Measurements from ENCODE around the gene GFOD2. TPM values are rescaled to one million over a fixed set of nuclear protein-coding genes. Genes with fewer than 3 reads are reported as not detected.

Gene GFOD2
- total RNA-seq, 5 donors from 2014 or later (not counting 1 experiment from before 2014, with no cell fraction given) = 8.5 to 23.2 (median 16.7) TPM

DNA sequence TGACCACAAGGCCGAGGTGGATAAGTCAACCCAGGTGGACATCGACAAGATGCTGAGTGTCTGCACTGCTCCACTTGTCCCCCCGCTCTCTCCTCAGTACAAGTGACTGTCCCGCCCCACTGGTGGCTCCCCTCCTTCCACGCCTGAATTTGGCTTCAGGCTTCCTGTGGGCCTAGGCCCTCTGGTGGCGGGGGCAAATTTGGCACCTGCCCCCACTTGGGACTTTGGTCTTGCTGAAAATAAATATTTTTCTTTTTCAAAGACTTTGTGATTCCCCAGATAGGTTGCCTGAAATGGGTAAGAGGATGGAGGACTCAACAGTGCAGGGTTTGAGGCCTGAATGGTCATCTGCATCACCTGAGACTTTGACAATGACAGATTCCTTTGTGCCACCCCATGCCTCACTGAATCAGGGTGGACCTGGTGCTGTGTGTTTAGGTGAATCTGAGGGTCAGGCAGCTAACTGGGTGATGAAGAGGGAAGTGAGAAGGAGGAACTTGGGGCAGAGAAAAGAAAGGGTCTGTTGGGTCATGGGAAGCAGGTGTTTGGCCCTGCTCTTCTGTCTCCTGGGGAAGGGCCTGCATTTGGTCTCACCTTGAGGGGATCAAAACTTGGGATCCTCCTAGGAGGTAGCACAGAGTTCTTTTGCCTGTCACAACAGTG is 50.5 kb downstream of the GFOD2 start:
- POLR2A ChIA-PET = no interaction called here
- Mint-ChIP-seq H3K27me3 (no peaks in the 10 kb centered on the region), H3K4me3 (peak overlapping the region in 2 of 3 donors; percentile 36 to 54), H3K36me3 (no peaks in the 10 kb centered on the region), H3K27ac (peak overlapping the region; percentile 39 to 66), H3K4me1 (peaks cover 11 to 35% (median 22%) of the 10 kb centered on the region in 3 donors), H3K9me3 (no peaks in the 10 kb centered on the region)
- Histone ChIP-seq H3K27me3 (replicated peaks in 1 of 2; ENCODE audit: control insufficient read depth in 2 of 2, extremely low read depth in 1 of 2, insufficient read depth in 2 of 2, low read length in 1 of 2) (no peaks in the 10 kb centered on the region), H3K27ac (ENCODE audit: low read length) (peak overlapping the region; percentile 43), H3K4me3 (ENCODE audit: control insufficient read depth in 1 of 2, extremely low read depth in 1 of 2, low read length in 1 of 2) (no peak overlapping the region), H3K4me1 (ENCODE audit: control insufficient read depth in 1 of 2, extremely low read depth in 1 of 2, insufficient read depth in 2 of 2, low read length in 2 of 2) (peaks cover 5 to 26% of the 10 kb centered on the region in 2 experiments), H3K36me3 (ENCODE audit: control insufficient read depth in 2 of 2, extremely low read depth in 1 of 2, insufficient read depth in 1 of 2, low read length in 1 of 2) (no peaks in the 10 kb centered on the region), H3K9me3 (no peaks in the 10 kb centered on the region)
- DNase-seq = peak in 7 of 35 experiments; percentile 20 to 46 (median 30)
- WGBS (ENCODE audit: insufficient coverage) = 100% methylated on average over 2 of the region's 6 CpGs
- ATAC-seq (replicated peaks in 1 of 4) = no peak
- CTCF ChIA-PET = interaction anchor here (1.1 to 2.8 kb wide), 8 partner anchors 9 to 187 kb away, joined by 3 to 15 read pairs (median 8); partner anchors contain the start of genes ATP6V0D1 (in 1 of the 2) and CARMIL2 (in 1 of the 2)

DNA sequence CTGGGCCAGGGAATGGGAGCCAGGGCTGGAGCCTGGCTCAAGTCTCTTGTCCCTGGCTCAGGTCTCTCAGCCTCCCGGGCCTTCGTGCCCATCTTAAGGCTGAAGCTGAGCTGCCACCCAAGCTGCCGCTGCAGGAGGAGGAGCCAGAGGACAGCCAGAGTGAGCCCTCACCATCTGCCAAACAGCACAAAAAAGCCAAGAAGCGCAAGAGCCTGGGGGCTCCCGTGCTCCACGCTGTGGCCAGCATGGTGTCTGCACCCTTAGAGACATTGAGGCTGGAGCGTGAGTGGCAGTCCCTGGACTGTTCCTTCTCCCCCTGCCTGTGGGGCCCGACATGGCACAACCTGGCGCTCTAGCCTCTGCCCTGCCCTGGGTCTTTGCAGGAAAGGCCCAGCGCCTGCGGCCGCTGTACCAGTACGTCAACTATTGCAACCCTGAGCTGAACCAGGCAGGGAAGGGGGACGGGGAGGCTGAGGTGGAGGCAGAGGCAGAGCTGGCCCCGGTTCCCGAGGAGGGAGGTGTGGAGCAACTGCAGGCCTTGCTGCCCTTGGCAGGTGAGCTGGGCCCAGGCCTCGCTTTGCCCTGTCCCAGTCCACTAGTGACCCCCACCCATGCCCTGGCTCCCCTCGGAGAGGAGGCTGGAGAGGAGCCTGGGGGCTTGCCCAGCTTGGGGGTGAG is 51.2 kb downstream of the GFOD2 start:
- DNase-seq = peak; percentile 62 to 89 (median 80)
- Histone ChIP-seq H3K27me3 (replicated peaks in 1 of 2; ENCODE audit: control insufficient read depth in 2 of 2, extremely low read depth in 1 of 2, insufficient read depth in 2 of 2, low read length in 1 of 2) (no peaks in the 10 kb centered on the region), H3K4me3 (ENCODE audit: control insufficient read depth in 1 of 2, extremely low read depth in 1 of 2, low read length in 1 of 2) (peak overlapping the region; percentile 63 to 64), H3K27ac (ENCODE audit: low read length) (peak overlapping the region; percentile 43), H3K4me1 (ENCODE audit: control insufficient read depth in 1 of 2, extremely low read depth in 1 of 2, insufficient read depth in 2 of 2, low read length in 2 of 2) (peaks cover 5 to 26% of the 10 kb centered on the region in 2 experiments), H3K9me3 (no peaks in the 10 kb centered on the region), H3K36me3 (ENCODE audit: control insufficient read depth in 2 of 2, extremely low read depth in 1 of 2, insufficient read depth in 1 of 2, low read length in 1 of 2) (no peaks in the 10 kb centered on the region)
- Mint-ChIP-seq H3K4me1 (peaks cover 11 to 36% (median 22%) of the 10 kb centered on the region in 3 donors), H3K9me3 (no peaks in the 10 kb centered on the region), H3K27ac (peak overlapping the region; percentile 63 to 72), H3K27me3 (no peaks in the 10 kb centered on the region), H3K4me3 (peak overlapping the region; percentile 79 to 87 (median 84)), H3K36me3 (no peaks in the 10 kb centered on the region)
- peak; percentile 86 to 90 (median 87) for ATAC-seq (replicated peaks in 1 of 4)
- POLR2A ChIA-PET = interaction anchor here in 1 of 2 donors (0.6 kb wide), 1 partner anchor 86 kb away, joined by 4 read pairs; no protein-coding TSS in a partner anchor
- 35% methylated on average over 15 of the region's 18 CpGs for whole genome bisulfite sequencing (ENCODE audit: insufficient coverage)
- CTCF ChIA-PET = interaction anchor here (0.5 to 2.8 kb wide), 12 partner anchors 9 to 837 kb away, joined by 3 to 15 read pairs (median 4); partner anchors contain the start of genes CARMIL2 (in 2 of the 2), ATP6V0D1 (in 1 of the 2), DDX28 (in 1 of the 2) and DUS2 (in 1 of the 2)

DNA sequence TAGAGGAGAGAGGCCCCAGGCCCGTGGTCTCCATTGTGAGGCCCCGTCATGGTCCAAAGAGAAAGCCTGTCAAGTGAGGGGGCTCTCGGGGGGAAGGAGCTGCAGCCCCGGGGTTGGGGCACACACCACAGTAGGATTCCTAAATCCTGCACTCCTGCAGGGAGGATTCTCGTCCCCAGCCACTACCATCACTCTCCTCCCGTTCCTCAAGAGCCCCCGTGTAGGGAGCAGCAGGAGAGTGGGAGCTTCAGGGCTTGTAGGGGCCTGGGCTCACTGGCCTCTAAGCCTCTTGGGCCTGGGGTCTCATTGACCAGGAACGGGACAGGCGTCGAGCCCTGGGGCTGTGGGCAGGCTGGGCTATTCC is 51.7 kb downstream of the GFOD2 start:
- Histone ChIP-seq H3K4me1 (ENCODE audit: control insufficient read depth in 1 of 2, extremely low read depth in 1 of 2, insufficient read depth in 2 of 2, low read length in 2 of 2) (peaks cover 5 to 26% of the 10 kb centered on the region in 2 experiments), H3K36me3 (ENCODE audit: control insufficient read depth in 2 of 2, extremely low read depth in 1 of 2, insufficient read depth in 1 of 2, low read length in 1 of 2) (no peaks in the 10 kb centered on the region), H3K4me3 (ENCODE audit: control insufficient read depth in 1 of 2, extremely low read depth in 1 of 2, low read length in 1 of 2) (peak overlapping the region; percentile 63 to 64), H3K9me3 (no peaks in the 10 kb centered on the region), H3K27me3 (replicated peaks in 1 of 2; ENCODE audit: control insufficient read depth in 2 of 2, extremely low read depth in 1 of 2, insufficient read depth in 2 of 2, low read length in 1 of 2) (no peaks in the 10 kb centered on the region), H3K27ac (ENCODE audit: low read length) (peak overlapping the region; percentile 43)
- Mint-ChIP-seq H3K36me3 (no peaks in the 10 kb centered on the region), H3K27ac (peak overlapping the region; percentile 57 to 73), H3K9me3 (no peaks in the 10 kb centered on the region), H3K4me1 (peaks cover 8 to 35% (median 19%) of the 10 kb centered on the region in 3 donors), H3K27me3 (no peaks in the 10 kb centered on the region), H3K4me3 (peak overlapping the region; percentile 79 to 87 (median 84))
- DNase-seq (no peak), ATAC-seq (replicated peaks in 1 of 4) (no peak)
- ChIA-PET CTCF (interaction anchor here (0.5 to 2.8 kb wide), 12 partner anchors 8 to 837 kb away, joined by 3 to 15 read pairs (median 4); partner anchors contain the start of genes CARMIL2 (in 2 of the 2), ATP6V0D1 (in 1 of the 2), DDX28 (in 1 of the 2) and DUS2 (in 1 of the 2)), POLR2A (interaction anchor here in 1 of 2 donors (0.6 kb wide), 1 partner anchor 87 kb away, joined by 4 read pairs; no protein-coding TSS in a partner anchor)
- 49% methylated on average over 6 of the region's 10 CpGs for WGBS (ENCODE audit: insufficient coverage)

DNA sequence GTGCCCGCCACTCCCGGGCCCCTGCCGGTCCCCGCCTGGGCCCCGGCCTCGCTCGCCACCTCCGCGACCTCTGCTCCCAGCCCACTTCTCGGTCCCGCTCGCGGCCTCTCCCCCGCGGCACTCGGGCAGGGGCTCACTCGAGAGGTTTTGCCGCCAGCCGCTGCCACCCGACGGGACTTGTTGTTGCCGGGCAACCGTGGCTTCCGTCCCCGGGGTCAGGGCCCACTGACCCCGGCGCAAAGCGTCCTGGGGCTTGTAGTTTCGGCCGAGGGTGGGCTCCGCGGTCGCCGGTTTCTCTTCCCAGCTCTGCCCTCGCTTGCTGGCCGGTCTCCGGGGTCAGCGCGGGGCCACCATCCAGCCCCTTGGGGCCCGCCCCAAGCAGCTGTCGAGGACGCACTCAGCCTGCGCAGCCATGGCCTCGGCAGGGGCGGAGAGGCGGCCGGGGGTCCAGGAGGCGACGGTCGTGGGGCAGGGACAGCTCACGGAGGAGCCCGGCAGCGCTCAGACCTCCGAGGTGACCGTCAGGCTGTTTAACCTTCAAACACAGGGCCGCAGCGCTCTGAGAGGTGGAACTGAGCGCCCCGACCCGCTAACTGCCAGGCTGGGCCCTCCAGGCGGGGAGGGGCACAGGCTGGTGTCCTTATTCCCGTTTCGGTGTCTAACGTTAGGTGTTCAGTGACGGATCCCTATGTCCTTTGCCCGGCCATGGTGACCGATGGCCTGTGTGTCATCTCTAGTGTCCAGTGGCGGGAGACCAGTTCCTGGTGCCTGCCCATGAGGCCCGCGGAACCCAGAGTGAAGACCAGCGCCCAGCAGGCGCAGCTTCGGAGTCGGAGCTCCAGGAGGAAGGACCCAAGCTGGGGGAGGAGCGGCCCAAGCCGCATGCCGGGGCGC is 52.3 kb downstream of the GFOD2 start, which contains the start of the genes C16orf86 and ENKD1:
TSS of gene C16orf86 (plus strand) at position 256 of the 894 bp plus-strand sequence. CDS start at position 413, 157 bp downstream.
TSS of gene ENKD1 (minus strand) at position 192 of the 894 bp plus-strand sequence. CDS start 308 bp downstream, outside the sequence.
- Histone ChIP-seq H3K9me3 (no peaks in the 10 kb centered on the region), H3K4me3 (ENCODE audit: control insufficient read depth in 1 of 2, extremely low read depth in 1 of 2, low read length in 1 of 2) (peak within 1 kb of the TSS; percentile 63 to 64), H3K27ac (ENCODE audit: low read length) (peak within 1 kb of the TSS; percentile 58), H3K27me3 (replicated peaks in 1 of 2; ENCODE audit: control insufficient read depth in 2 of 2, extremely low read depth in 1 of 2, insufficient read depth in 2 of 2, low read length in 1 of 2) (no peaks in the 10 kb centered on the region), H3K36me3 (ENCODE audit: control insufficient read depth in 2 of 2, extremely low read depth in 1 of 2, insufficient read depth in 1 of 2, low read length in 1 of 2) (no peaks in the 10 kb centered on the region), H3K4me1 (ENCODE audit: control insufficient read depth in 1 of 2, extremely low read depth in 1 of 2, insufficient read depth in 2 of 2, low read length in 2 of 2) (peaks cover 5 to 31% of the 10 kb centered on the region in 2 experiments)
- 8% methylated on average over 72 of the region's 78 CpGs for WGBS (ENCODE audit: insufficient coverage)
- H3K27ac Mint-ChIP-seq = peak within 1 kb of the TSS; percentile 57 to 73
- peaks cover 8 to 36% (median 19%) of the 10 kb centered on the region in 3 donors for H3K4me1 Mint-ChIP-seq
- no peaks in the 10 kb centered on the region for H3K27me3 Mint-ChIP-seq
- ATAC-seq (replicated peaks in 1 of 4) (peak; percentile 73 to 78 (median 75)), DNase-seq (peak; percentile 60 to 89 (median 78))
- CTCF ChIA-PET = interaction anchor here (0.5 to 2.8 kb wide), 12 partner anchors 8 to 836 kb away, joined by 3 to 15 read pairs (median 4); partner anchors contain the start of genes CARMIL2 (in 1 of the 2), DDX28 (in 1 of the 2), DUS2 (in 1 of the 2) and NAE1 (in 1 of the 2)
- no peaks in the 10 kb centered on the region for H3K36me3 Mint-ChIP-seq
- no peaks in the 10 kb centered on the region for H3K9me3 Mint-ChIP-seq
- peak within 1 kb of the TSS; percentile 79 to 87 (median 84) for H3K4me3 Mint-ChIP-seq
- POLR2A ChIA-PET = interaction anchor here (0.5 to 0.6 kb wide), 2 partner anchors 87 to 228 kb away, joined by 3 to 4 read pairs; no protein-coding TSS in a partner anchor

DNA sequence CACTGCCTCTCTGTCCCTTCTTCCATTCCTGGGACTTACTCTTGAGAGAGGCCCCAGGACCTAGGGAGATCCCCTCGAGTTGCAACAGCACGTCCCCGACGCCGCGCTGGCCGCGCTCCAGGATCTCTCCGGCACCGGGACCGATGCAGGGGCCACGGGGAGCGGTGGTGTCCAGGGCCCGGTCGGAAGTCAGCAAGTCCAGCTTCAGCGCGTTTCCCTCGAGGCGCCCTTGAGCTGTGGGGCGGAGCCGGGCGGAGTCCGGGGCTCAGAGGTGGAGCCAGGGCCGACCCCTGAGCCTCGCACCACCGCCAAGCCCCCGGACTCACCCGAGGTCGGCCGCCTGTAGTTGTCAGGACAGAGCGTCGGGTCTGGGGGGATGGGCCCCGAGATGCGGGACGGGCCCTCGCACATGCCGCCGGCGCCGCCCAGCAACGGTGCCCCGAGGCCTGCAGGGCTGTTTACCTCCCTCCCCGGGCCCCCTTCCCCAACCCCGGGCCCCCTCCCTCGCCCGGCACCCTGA is 53.0 kb downstream of the GFOD2 start:
- Mint-ChIP-seq H3K36me3 (no peaks in the 10 kb centered on the region), H3K27ac (no peak overlapping the region), H3K9me3 (no peaks in the 10 kb centered on the region), H3K4me1 (peaks cover 15 to 42% (median 23%) of the 10 kb centered on the region in 3 donors), H3K27me3 (no peaks in the 10 kb centered on the region), H3K4me3 (peak overlapping the region; percentile 64 to 87 (median 74))
- DNase-seq = peak in 1 of 35 experiments; percentile 26
- Histone ChIP-seq H3K27me3 (replicated peaks in 1 of 2; ENCODE audit: control insufficient read depth in 2 of 2, extremely low read depth in 1 of 2, insufficient read depth in 2 of 2, low read length in 1 of 2) (no peaks in the 10 kb centered on the region), H3K36me3 (ENCODE audit: control insufficient read depth in 2 of 2, extremely low read depth in 1 of 2, insufficient read depth in 1 of 2, low read length in 1 of 2) (no peaks in the 10 kb centered on the region), H3K4me3 (ENCODE audit: control insufficient read depth in 1 of 2, extremely low read depth in 1 of 2, low read length in 1 of 2) (peak overlapping the region; percentile 25 to 63), H3K27ac (ENCODE audit: low read length) (no peak overlapping the region), H3K9me3 (no peaks in the 10 kb centered on the region), H3K4me1 (ENCODE audit: control insufficient read depth in 1 of 2, extremely low read depth in 1 of 2, insufficient read depth in 2 of 2, low read length in 2 of 2) (peaks cover 5 to 38% of the 10 kb centered on the region in 2 experiments)
- ChIA-PET POLR2A (interaction anchor here (0.5 to 0.9 kb wide), 2 partner anchors 183 to 229 kb away, joined by 3 read pairs; no protein-coding TSS in a partner anchor), CTCF (interaction anchor here (0.6 to 2.8 kb wide), 3 partner anchors 119 to 175 kb away, joined by 4 to 15 read pairs (median 14); no protein-coding TSS in a partner anchor)
- WGBS (ENCODE audit: insufficient coverage) = 3% methylated on average over 45 of the region's 46 CpGs
- ATAC-seq (replicated peaks in 1 of 4) = peak in 1 of 4 experiments; percentile 7
